H9 (cell line): ENCODE results near the gene ANKUB1. TPM values are rescaled to one million over a fixed set of nuclear protein-coding genes. Genes with fewer than 3 reads are reported as not detected.

ENCODE experiments used
- DNase-seq: peaks from one replicate; pipeline ENCODE4 v3.0.0-alpha.2; 2017
- H2AFZ ChIP-seq: one replicate; pipeline ENCODE4 v1.6.1; 2013; ENCODE audit warnings: mild to moderate bottlenecking, low read length, control low read depth, moderate library complexity
- H2AK5ac ChIP-seq: 2 replicates; pipeline ENCODE4 v1.6.1; 2013; ENCODE audit warnings: low read length, control low read depth, mixed read lengths; ENCODE audit not compliant: insufficient read length
- H2BK120ac ChIP-seq: one replicate; pipeline ENCODE4 v1.6.1; 2013; ENCODE audit warnings: low read depth, mild to moderate bottlenecking, low read length, control low read depth, inconsistent platforms; ENCODE audit not compliant: poor library complexity, severe bottlenecking
- H2BK12ac ChIP-seq: 2 replicates; pipeline ENCODE4 v1.6.1; 2013; ENCODE audit warnings: low read length, control low read depth, mixed read lengths, low read depth; ENCODE audit not compliant: insufficient read length
- H2BK15ac ChIP-seq: 2 replicates; pipeline ENCODE4 v1.6.1; 2013; ENCODE audit warnings: low read depth, low read length, control low read depth
- H2BK20ac ChIP-seq: one replicate; pipeline ENCODE4 v1.6.1; 2013; ENCODE audit warnings: low read depth, mild to moderate bottlenecking, low read length, control low read depth, inconsistent platforms; ENCODE audit not compliant: poor library complexity, severe bottlenecking
- H2BK5ac ChIP-seq: 2 replicates; pipeline ENCODE4 v1.6.1; 2013; ENCODE audit warnings: low read length, control low read depth, mixed read lengths; ENCODE audit not compliant: insufficient read length
- H3K14ac ChIP-seq: 2 replicates; pipeline ENCODE4 v1.6.1; 2013; ENCODE audit warnings: low read length, control low read depth; ENCODE audit not compliant: insufficient read depth
- H3K18ac ChIP-seq: 2 replicates; pipeline ENCODE4 v1.6.1; 2013; ENCODE audit warnings: low read depth, mild to moderate bottlenecking, mixed read lengths, low read length, control low read depth; ENCODE audit not compliant: insufficient read length
- H3K23ac ChIP-seq: 2 replicates; pipeline ENCODE4 v1.6.1; 2013; ENCODE audit warnings: low read length, control low read depth, mixed read lengths, low read depth; ENCODE audit not compliant: insufficient read length
- H3K23me2 ChIP-seq: 2 replicates; pipeline ENCODE4 v1.6.1; 2013; ENCODE audit warnings: low read depth, mild to moderate bottlenecking, mixed read lengths, low read length, control low read depth; ENCODE audit not compliant: insufficient read length, poor library complexity, severe bottlenecking
- H3K27ac ChIP-seq: 2 replicates; pipeline ENCODE4 v1.5.1; 2013; ENCODE audit warnings: low read length, control low read depth, mixed read lengths, low read depth; ENCODE audit not compliant: insufficient read length
- H3K27me3 ChIP-seq: 2 replicates; pipeline ENCODE4 v1.6.1; 2013; ENCODE audit warnings: low read length, control low read depth, inconsistent platforms; ENCODE audit not compliant: insufficient read depth
- H3K4ac ChIP-seq: 2 replicates; pipeline ENCODE4 v1.6.1; 2013; ENCODE audit warnings: low read depth, mild to moderate bottlenecking, control low read depth, inconsistent platforms, low read length, moderate library complexity
- H3K4me1 ChIP-seq: 2 replicates; pipeline ENCODE4 v1.6.1; 2013; ENCODE audit warnings: low read length, control low read depth, inconsistent platforms; ENCODE audit not compliant: insufficient read depth
- H3K4me2 ChIP-seq: 2 replicates; pipeline ENCODE4 v1.6.1; 2013; ENCODE audit warnings: low read length, control low read depth, mixed read lengths; ENCODE audit not compliant: insufficient read length, insufficient read depth
- H3K56ac ChIP-seq: 2 replicates; pipeline ENCODE4 v1.6.1; 2013; ENCODE audit warnings: low read depth, mild to moderate bottlenecking, mixed read lengths, low read length, control low read depth; ENCODE audit not compliant: insufficient read length
- H3K79me1 ChIP-seq: 2 replicates; pipeline ENCODE4 v1.6.1; 2013; ENCODE audit warnings: low read depth, mild to moderate bottlenecking, moderate library complexity, low read length, control low read depth, inconsistent platforms; ENCODE audit not compliant: insufficient read depth, poor library complexity, severe bottlenecking
- H3K79me2 ChIP-seq: 2 replicates; pipeline ENCODE4 v1.6.1; 2013; ENCODE audit warnings: low read length, control low read depth, inconsistent platforms; ENCODE audit not compliant: insufficient read depth
- H3K9ac ChIP-seq: 2 replicates; pipeline ENCODE4 v1.6.1; 2013; ENCODE audit warnings: low read length, control low read depth, mixed read lengths; ENCODE audit not compliant: insufficient read length; ENCODE audit errors: extremely low read depth
- H3K9me3 ChIP-seq: one replicate; pipeline ENCODE4 v1.6.1; 2013; ENCODE audit warnings: low read depth, low read length, inconsistent platforms; ENCODE audit not compliant: control insufficient read depth
- H3T11ph ChIP-seq: one replicate; pipeline ENCODE4 v1.6.1; 2013; ENCODE audit warnings: mild to moderate bottlenecking, low read length, control low read depth, inconsistent platforms
- H4K20me1 ChIP-seq: one replicate; pipeline ENCODE4 v1.6.1; 2013; ENCODE audit not compliant: control insufficient read depth, insufficient read length, insufficient read depth
- H4K5ac ChIP-seq: 2 replicates; pipeline ENCODE4 v1.6.1; 2013; ENCODE audit warnings: low read depth, mild to moderate bottlenecking, mixed read lengths, low read length, control low read depth; ENCODE audit not compliant: insufficient read length
- H4K8ac ChIP-seq: replicated peaks from 2 replicates; pipeline ENCODE4 v1.6.1; 2013; ENCODE audit warnings: low read length, control low read depth, mixed read lengths, low read depth; ENCODE audit not compliant: insufficient read length
- H4K91ac ChIP-seq: 2 replicates; pipeline ENCODE4 v1.6.1; 2013; ENCODE audit warnings: low read depth, mild to moderate bottlenecking, moderate library complexity, mixed read lengths, low read length, control low read depth; ENCODE audit not compliant: insufficient read length
- H3K27ac Mint-ChIP-seq, 3 experiments: 2 replicates in 2 of 3; 3 replicates in 1 of 3; pipeline ENCODE4 v1.8.0; 2020 to 2021; ENCODE audit warnings: mixed read lengths in 3 of 3, mild to moderate bottlenecking in 1 of 3, moderate library complexity in 1 of 3
- H3K27me3 Mint-ChIP-seq: 2 replicates; pipeline ENCODE4 v1.8.0; 2021; ENCODE audit warnings: low read depth, mild to moderate bottlenecking, moderate library complexity, mixed read lengths
- H3K36me3 Mint-ChIP-seq, 3 experiments: 2 replicates in 2 of 3; 3 replicates in 1 of 3; pipeline ENCODE4 v1.8.0; 2020 to 2021; ENCODE audit warnings: low read depth in 3 of 3, mixed read lengths in 3 of 3; ENCODE audit not compliant: insufficient read depth in 1 of 3
- H3K4me1 Mint-ChIP-seq, 2 experiments: 2 replicates each; pipeline ENCODE4 v1.8.0; 2020; ENCODE audit warnings: mixed read lengths in 2 of 2
- H3K4me3 Mint-ChIP-seq, 2 experiments: 2 replicates in 1 of 2; 3 replicates in 1 of 2; pipeline ENCODE4 v1.8.0; 2020 to 2021; ENCODE audit warnings: mild to moderate bottlenecking in 2 of 2, mixed read lengths in 2 of 2, moderate library complexity in 1 of 2
- H3K9me3 Mint-ChIP-seq, 2 experiments: 2 replicates in 1 of 2; 3 replicates in 1 of 2; pipeline ENCODE4 v1.8.0; 2020; ENCODE audit warnings: mild to moderate bottlenecking in 2 of 2, mixed read lengths in 2 of 2, moderate library complexity in 1 of 2
- WGBS: extraction: QIAGEN DNeasy Blood & Tissue Kit; methylation state at CpG from one replicate; pipeline ENCODE4 v1.1.7; 2013; ENCODE audit warnings: missing lambda C conversion rate, low lambda C conversion rate, mixed read lengths; ENCODE audit not compliant: insufficient read length; ENCODE audit errors: extremely low coverage; 5-methylcytosine and 5-hydroxymethylcytosine counted together
- total RNA-seq: library from RNA; stranded (reverse); gene quantifications from 2 replicates; pipeline ENCODE4 v1.2.1, GENCODE V29; 2021
- TF ChIP-seq, protein P1 (sequence below): fragments of 200-600 bp; sonication (generic); conservative IDR thresholded peaks from 3 replicates; pipeline ENCODE4 v1.8.0; 2021; ENCODE audit warnings: antibody characterized with exemption, mild to moderate bottlenecking

Gene ANKUB1
- total RNA-seq, 1 experiment from 2014 or later = not detected

DNA sequence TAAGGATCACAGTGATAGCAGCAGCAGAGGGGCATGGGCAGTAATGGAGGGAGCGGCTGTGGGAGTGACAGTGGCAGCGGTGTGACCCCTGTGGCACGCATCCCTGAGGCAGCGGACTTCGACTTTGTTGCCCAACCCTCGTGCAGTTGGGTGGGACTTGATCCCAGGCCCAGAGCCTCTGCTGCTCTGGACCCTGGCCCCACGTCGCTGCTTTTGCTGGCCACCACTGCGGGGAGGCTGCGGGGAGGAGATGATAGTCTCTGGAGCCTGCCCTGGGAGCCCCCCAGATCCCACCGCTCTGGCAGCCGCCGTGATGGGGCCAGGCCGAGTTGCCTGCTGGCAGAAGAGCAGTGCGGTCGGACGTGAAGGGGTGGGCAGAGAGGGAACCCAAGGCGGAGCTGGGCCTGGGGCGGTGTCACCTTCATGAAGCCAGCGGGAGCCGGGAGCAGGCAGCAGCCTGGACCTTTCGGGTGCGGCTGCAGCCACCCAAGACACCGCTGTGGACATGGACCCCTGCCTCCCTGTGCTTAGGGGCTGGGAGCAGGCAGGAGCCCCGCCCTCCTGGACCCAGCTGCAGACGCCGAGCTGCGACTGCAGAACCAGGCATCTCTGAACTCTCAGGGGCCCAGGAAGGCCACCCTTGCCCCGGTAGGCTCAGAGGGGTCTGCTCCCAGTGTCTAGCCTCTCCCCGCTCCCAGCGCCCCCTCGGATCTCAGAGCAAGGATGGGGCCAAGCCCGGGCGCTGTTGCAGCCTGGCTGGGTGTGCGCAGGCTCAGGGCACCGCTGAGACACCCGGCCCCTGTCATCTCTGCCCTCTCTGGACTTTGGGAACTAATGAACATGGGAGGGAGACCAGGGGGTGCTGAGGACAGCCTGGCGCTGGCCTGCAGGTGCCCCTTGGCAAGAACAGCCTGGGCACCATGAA lies 78.4 kb downstream of the ANKUB1 start:
- no peaks in the 10 kb centered on the region for H3K4me1 ChIP-seq
- no peak overlapping the region for H2AK5ac ChIP-seq
- H3K23ac ChIP-seq = no peak overlapping the region
- H2BK15ac ChIP-seq = no peak overlapping the region
- H4K20me1 ChIP-seq = no peaks in the 10 kb centered on the region
- no CpG with 5 or more reads among the region's 38 CpGs for WGBS
- H3K27me3 ChIP-seq = no peaks in the 10 kb centered on the region
- no peaks in the 10 kb centered on the region for H3K79me1 ChIP-seq
- no peak overlapping the region for H2AFZ ChIP-seq
- H4K5ac ChIP-seq = no peak overlapping the region
- H3K4me1 Mint-ChIP-seq = peaks cover 4% of the 10 kb centered on the region in 2 experiments
- no peak overlapping the region for H3K9ac ChIP-seq
- H3K4me3 Mint-ChIP-seq = no peak overlapping the region
- H3K56ac ChIP-seq = no peak overlapping the region
- H2BK120ac ChIP-seq = no peak overlapping the region
- H3T11ph ChIP-seq = no peak overlapping the region
- no peak overlapping the region for H3K4ac ChIP-seq
- H3K27me3 Mint-ChIP-seq = no peaks in the 10 kb centered on the region; the same call in 1 of the 2 replicates
- no peak overlapping the region; the same call in 1 of the 2 replicates for H3K14ac ChIP-seq
- no peak overlapping the region for H4K8ac ChIP-seq
- no peaks in the 10 kb centered on the region for H3K23me2 ChIP-seq
- H3K9me3 Mint-ChIP-seq = peaks cover 0 to 4% of the 10 kb centered on the region in 2 experiments; a peak in 1 of 5 replicates
- no peak overlapping the region for H2BK12ac ChIP-seq
- no peak overlapping the region for H3K27ac ChIP-seq
- H2BK5ac ChIP-seq = no peak overlapping the region
- no peaks in the 10 kb centered on the region for H3K9me3 ChIP-seq
- H3K4me2 ChIP-seq = no peak overlapping the region
- no peak overlapping the region for H2BK20ac ChIP-seq
- TF ChIP-seq, protein P1, sequence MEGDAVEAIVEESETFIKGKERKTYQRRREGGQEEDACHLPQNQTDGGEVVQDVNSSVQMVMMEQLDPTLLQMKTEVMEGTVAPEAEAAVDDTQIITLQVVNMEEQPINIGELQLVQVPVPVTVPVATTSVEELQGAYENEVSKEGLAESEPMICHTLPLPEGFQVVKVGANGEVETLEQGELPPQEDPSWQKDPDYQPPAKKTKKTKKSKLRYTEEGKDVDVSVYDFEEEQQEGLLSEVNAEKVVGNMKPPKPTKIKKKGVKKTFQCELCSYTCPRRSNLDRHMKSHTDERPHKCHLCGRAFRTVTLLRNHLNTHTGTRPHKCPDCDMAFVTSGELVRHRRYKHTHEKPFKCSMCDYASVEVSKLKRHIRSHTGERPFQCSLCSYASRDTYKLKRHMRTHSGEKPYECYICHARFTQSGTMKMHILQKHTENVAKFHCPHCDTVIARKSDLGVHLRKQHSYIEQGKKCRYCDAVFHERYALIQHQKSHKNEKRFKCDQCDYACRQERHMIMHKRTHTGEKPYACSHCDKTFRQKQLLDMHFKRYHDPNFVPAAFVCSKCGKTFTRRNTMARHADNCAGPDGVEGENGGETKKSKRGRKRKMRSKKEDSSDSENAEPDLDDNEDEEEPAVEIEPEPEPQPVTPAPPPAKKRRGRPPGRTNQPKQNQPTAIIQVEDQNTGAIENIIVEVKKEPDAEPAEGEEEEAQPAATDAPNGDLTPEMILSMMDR = no peak
- no peaks in the 10 kb centered on the region for H3K79me2 ChIP-seq
- no peak for DNase-seq
- H3K18ac ChIP-seq = no peak overlapping the region
- H3K36me3 Mint-ChIP-seq = no peaks in the 10 kb centered on the region
- H4K91ac ChIP-seq = no peak overlapping the region
- H3K27ac Mint-ChIP-seq = no peak overlapping the region

Other genes starting within 250 kb of the ANKUB1 start
- gene WWTR1, start 134.5 kb downstream of the ANKUB1 start, total RNA-seq = 24.4 and 24.8 TPM in 2 replicates
- gene COMMD2, start 40.1 kb downstream of the ANKUB1 start, total RNA-seq = 59.3 and 64.9 TPM in 2 replicates
- gene RNF13, start 20.7 kb upstream of the ANKUB1 start, total RNA-seq = 23.4 and 23.7 TPM in 2 replicates
- gene PFN2, start 178.3 kb upstream of the ANKUB1 start, total RNA-seq = 169 and 174 TPM in 2 replicates